Gastroesophageal sphincter (tissue), 3 donors: ENCODE data around the gene SLC9A7.

ENCODE experiments used
- CTCF ChIP-seq, 4 experiments: fragments of 200-600 bp in 2 of 4; fragments of 450-650 bp in 2 of 4; sonication (generic) in 1 of 4; IDR thresholded peaks; one replicate each; pipeline ENCODE4 v1.5.1; 2017 to 2019; ENCODE audit warnings: antibody characterized with exemption in 4 of 4, mild to moderate bottlenecking in 2 of 4, moderate library complexity in 2 of 4
- EP300 ChIP-seq: sonication (generic); formaldehyde crosslinking; IDR thresholded peaks from one replicate; pipeline ENCODE4 v1.6.1; 2017; ENCODE audit warnings: antibody characterized with exemption, mild to moderate bottlenecking
- POLR2A ChIP-seq, 2 donors: fragments of 450-650 bp; IDR thresholded peaks; one replicate each; pipeline ENCODE4 v1.6.1; 2017; ENCODE audit warnings: antibody characterized with exemption in 2 of 2, mild to moderate bottlenecking in 2 of 2, moderate library complexity in 1 of 2

- TF ChIP-seq CTCF (IDR thresholded peaks at IDR 0.05) = no peak
- no peak for TF ChIP-seq POLR2A (IDR thresholded peaks at IDR 0.05)
- TF ChIP-seq EP300 = no peak
These were observed 71.3 kb downstream of the SLC9A7 start for GRCh38 chrX:46687619-46688018.
